GM12878 (cell line): ENCODE data around the gene ZDHHC9. TPM values are rescaled to one million over a fixed set of nuclear protein-coding genes. Genes with fewer than 3 reads are reported as not detected.

Source experiments
- ATAC-seq: fragments of 200-7000 bp; cut with Tn5 transposase; 3 replicates; pipeline ENCODE4 v1.9.1; 2020; ENCODE audit warnings: mild to moderate bottlenecking, moderate library complexity
- BruUV-seq: library from RNA; stranded (reverse); fragments of 400-500 nt; replicated peaks from 2 replicates; lab custom pipeline; 2021; lab: Mats Ljungman, UMichigan
- CTCF ChIA-PET: fragments of 300-600 bp; sonication (Branson Sonifier 250); formaldehyde crosslinking; extraction: SDS; loops from one replicate; lab custom pipeline; 2021; ENCODE audit warnings: inconsistent platforms; lab: Yijun Ruan, JAX
- POLR2A ChIA-PET: fragments of 350-600 bp; formaldehyde crosslinking; extraction: SDS; loops from one replicate; lab custom pipeline; 2021; ENCODE audit warnings: inconsistent platforms; lab: Charles Lee
- RAD21 ChIA-PET: fragments of 300-600 bp; sonication (Branson Sonifier 250); formaldehyde crosslinking; loops from one replicate; lab custom pipeline; 2023; ENCODE audit warnings: antibody characterized with exemption; ENCODE audit not compliant: unreplicated experiment; lab: Charles Lee
- SMC1A ChIA-PET: fragments of 300-600 bp; sonication (Branson Sonifier 250); formaldehyde crosslinking; loops from one replicate; lab custom pipeline; 2023; ENCODE audit not compliant: unreplicated experiment, uncharacterized antibody; lab: Charles Lee
- DNase-seq: peaks from one replicate; pipeline ENCODE4 v3.0.0-alpha.2; 2011; ENCODE audit warnings: low read depth, low spot score
- FAIRE-seq: peaks from 3 replicates; lab custom pipeline; 2011; peaks lifted over from hg19 to GRCh38; lab: Jason Lieb, UNC
- H2AFZ ChIP-seq: 2 replicates; pipeline ENCODE4 v1.6.0; 2011; ENCODE audit warnings: low read depth, low read length, control low read depth; ENCODE audit not compliant: control insufficient read depth
- H3K27ac ChIP-seq: 2 replicates; pipeline ENCODE4 v1.5.1; 2011; ENCODE audit warnings: control low read depth; ENCODE audit not compliant: control insufficient read depth, insufficient read depth
- H3K27me3 ChIP-seq, 2 experiments: replicated peaks in 1 of 2; 2 replicates each; pipeline versions ENCODE4 v1.6.0 to v1.6.1; 2011; ENCODE audit warnings: low read length in 1 of 2; ENCODE audit not compliant: control insufficient read depth in 2 of 2, insufficient read depth in 2 of 2
- H3K36me3 ChIP-seq, 2 experiments: 2 replicates each; pipeline ENCODE4 v1.5.1; 2011; ENCODE audit warnings: low read length in 1 of 2; ENCODE audit not compliant: control insufficient read depth in 2 of 2, insufficient read depth in 2 of 2
- H3K4me1 ChIP-seq: 2 replicates; pipeline ENCODE4 v1.6.1; 2011; ENCODE audit warnings: mild to moderate bottlenecking, low read length, moderate library complexity, mixed read lengths; ENCODE audit not compliant: control insufficient read depth, insufficient read depth
- H3K4me2 ChIP-seq: 2 replicates; pipeline ENCODE4 v1.6.0; 2011; ENCODE audit warnings: control low read depth; ENCODE audit not compliant: control insufficient read depth, insufficient read depth
- H3K4me3 ChIP-seq: fragments of 200-600 bp; sonication (generic); 2 replicates; pipeline ENCODE4 v1.5.1; 2016
- H3K79me2 ChIP-seq: 2 replicates; pipeline ENCODE4 v1.6.0; 2011; ENCODE audit warnings: low read length; ENCODE audit not compliant: control insufficient read depth, insufficient read depth
- H3K9ac ChIP-seq: 2 replicates; pipeline ENCODE4 v1.8.0; 2011; ENCODE audit warnings: low read length, control low read depth, mixed read lengths; ENCODE audit not compliant: control insufficient read depth, insufficient read depth
- H3K9me3 ChIP-seq: replicated peaks from 3 replicates; pipeline ENCODE4 v1.5.1; 2011; ENCODE audit warnings: mild to moderate bottlenecking, low read length; ENCODE audit not compliant: control insufficient read depth, insufficient read depth
- H4K20me1 ChIP-seq: 2 replicates; pipeline ENCODE4 v1.6.0; 2011; ENCODE audit not compliant: control insufficient read depth, insufficient read depth
- CBX5 ChIP-seq: sonication (generic); IDR thresholded peaks from 2 replicates; pipeline ENCODE4 v1.6.1; 2016; ENCODE audit warnings: low read depth, moderate library complexity, mild to moderate bottlenecking, inconsistent platforms
- DPF2 ChIP-seq: fragments of 450-650 bp; IDR thresholded peaks from 2 replicates; pipeline ENCODE4 v1.6.1; 2017; ENCODE audit warnings: mild to moderate bottlenecking
- KAT2A ChIP-seq: conservative IDR thresholded peaks from 2 replicates; pipeline ENCODE4 v1.6.1; 2011; ENCODE audit warnings: low read depth, low read length; ENCODE audit not compliant: control insufficient read depth
- KDM1A ChIP-seq: fragments of 200-600 bp; sonication (generic); IDR thresholded peaks from 2 replicates; pipeline ENCODE4 v1.6.1; 2016; ENCODE audit warnings: borderline replicate concordance
- MTA2 ChIP-seq: fragments of 450-650 bp; IDR thresholded peaks from 2 replicates; pipeline ENCODE4 v1.6.1; 2016; ENCODE audit warnings: low read depth, mild to moderate bottlenecking, moderate library complexity
- RAD21 ChIP-seq: IDR thresholded peaks from 2 replicates; pipeline ENCODE4 v1.6.1; 2011; ENCODE audit warnings: mild to moderate bottlenecking, low read depth, low read length, moderate library complexity; ENCODE audit not compliant: insufficient read depth
- RAD51 ChIP-seq: fragments of 450-650 bp; IDR thresholded peaks from 2 replicates; pipeline ENCODE4 v1.6.1; 2016; ENCODE audit warnings: moderate library complexity, mild to moderate bottlenecking, inconsistent platforms
- WGBS: methylation state at CpG from one replicate; pipeline ENCODE4 v1.1.6; 2016; ENCODE audit warnings: low lambda C conversion rate; ENCODE audit not compliant: insufficient replicate concordance, insufficient coverage; ENCODE audit errors: missing lambda C conversion rate; 5-methylcytosine and 5-hydroxymethylcytosine counted together
- in situ Hi-C: fragments of 300-500 bp; cut with MboI; formaldehyde crosslinking; loops from 9 replicates; pipeline ENCODE4 v1.14.3; 2018; ENCODE audit warnings: mixed read lengths
- intact Hi-C: fragments of 100-400 bp; cut with micrococcal nuclease; formaldehyde crosslinking; loops from one replicate; pipeline ENCODE4 v1.14.2; 2022; ENCODE audit not compliant: unreplicated experiment
- polyA plus RNA-seq, 11 experiments: library from polyadenylated mRNA; depleted of rRNA in 4 of 11; unstranded in 6 of 11; stranded (reverse) in 5 of 11; fragments of >200 nt; fragmentation: Nextera tagmentation in 4 of 11; fragmentation: Illumina TruSeq in 1 of 11; extraction: Ambion mirVana in 4 of 11; extraction: Trizol in 1 of 11; gene quantifications; 1 replicate in 1 of 11; 2 replicates in 10 of 11; pipeline versions ENCODE4 v1.2.1 to v1.2.3, GENCODE V29; 2011 to 2016; ENCODE audit warnings: inconsistent platforms in 2 of 11, missing spikeins in 2 of 11, low read depth in 1 of 11
- total RNA-seq, 4 experiments: library from RNA; depleted of rRNA in 3 of 4; stranded (reverse); fragments of >200 nt in 3 of 4; fragmentation: Illumina TruSeq in 1 of 4; extraction: Trizol in 1 of 4; gene quantifications; 2 replicates each; pipeline versions ENCODE4 v1.2.1 to v1.2.3, GENCODE V29; 2013 to 2021
- TF ChIP-seq, protein P1 (sequence below): fragments of 450-650 bp; IDR thresholded peaks from 2 replicates; pipeline ENCODE4 v1.6.1; 2017; ENCODE audit warnings: antibody characterized with exemption, mild to moderate bottlenecking, moderate library complexity

The ZDHHC9 gene
- total and polyA plus RNA-seq, 10 of the 15 experiments (the other 5 are each of a cell fraction or from before 2014, with no cell fraction given): 1.8 to 13.0 (median 5.4) TPM

DNA sequence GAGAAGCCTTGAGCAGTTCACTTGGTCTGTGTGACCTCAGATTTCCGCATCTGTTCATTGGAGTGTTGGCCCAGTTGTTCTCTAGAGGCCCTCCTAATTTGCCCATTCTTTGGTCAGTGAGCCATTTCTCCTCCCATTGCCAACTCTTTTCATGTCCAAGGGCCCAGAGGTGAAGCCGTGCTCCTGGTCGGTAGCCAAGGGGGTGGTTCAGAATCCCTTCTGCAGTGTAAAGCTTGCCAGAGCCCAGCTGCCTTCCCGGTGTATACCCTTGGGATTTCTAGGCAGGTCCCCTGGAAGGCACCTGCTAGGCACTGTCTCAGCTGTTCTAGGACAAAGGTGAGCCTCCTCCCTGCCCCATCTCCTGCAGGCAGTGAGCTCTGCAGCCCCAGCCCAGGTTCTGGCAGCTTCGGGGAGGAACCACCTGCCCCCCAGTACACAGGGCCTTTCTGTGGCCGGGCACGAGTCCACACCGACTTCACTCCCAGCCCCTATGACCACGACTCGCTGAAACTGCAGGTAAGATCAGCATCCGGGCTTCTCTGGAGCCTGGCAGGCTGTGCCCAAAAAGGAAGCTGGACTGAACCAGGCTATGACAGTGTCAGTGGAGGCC, 51.6 kb downstream of the ZDHHC9 start (continued):
- no peak for TF ChIP-seq KAT2A

- TF ChIP-seq RAD21: no peak
- no peak for TF ChIP-seq DPF2
- no peak for TF ChIP-seq CBX5
- TF ChIP-seq RAD51: no peak
- TF ChIP-seq, protein P1, sequence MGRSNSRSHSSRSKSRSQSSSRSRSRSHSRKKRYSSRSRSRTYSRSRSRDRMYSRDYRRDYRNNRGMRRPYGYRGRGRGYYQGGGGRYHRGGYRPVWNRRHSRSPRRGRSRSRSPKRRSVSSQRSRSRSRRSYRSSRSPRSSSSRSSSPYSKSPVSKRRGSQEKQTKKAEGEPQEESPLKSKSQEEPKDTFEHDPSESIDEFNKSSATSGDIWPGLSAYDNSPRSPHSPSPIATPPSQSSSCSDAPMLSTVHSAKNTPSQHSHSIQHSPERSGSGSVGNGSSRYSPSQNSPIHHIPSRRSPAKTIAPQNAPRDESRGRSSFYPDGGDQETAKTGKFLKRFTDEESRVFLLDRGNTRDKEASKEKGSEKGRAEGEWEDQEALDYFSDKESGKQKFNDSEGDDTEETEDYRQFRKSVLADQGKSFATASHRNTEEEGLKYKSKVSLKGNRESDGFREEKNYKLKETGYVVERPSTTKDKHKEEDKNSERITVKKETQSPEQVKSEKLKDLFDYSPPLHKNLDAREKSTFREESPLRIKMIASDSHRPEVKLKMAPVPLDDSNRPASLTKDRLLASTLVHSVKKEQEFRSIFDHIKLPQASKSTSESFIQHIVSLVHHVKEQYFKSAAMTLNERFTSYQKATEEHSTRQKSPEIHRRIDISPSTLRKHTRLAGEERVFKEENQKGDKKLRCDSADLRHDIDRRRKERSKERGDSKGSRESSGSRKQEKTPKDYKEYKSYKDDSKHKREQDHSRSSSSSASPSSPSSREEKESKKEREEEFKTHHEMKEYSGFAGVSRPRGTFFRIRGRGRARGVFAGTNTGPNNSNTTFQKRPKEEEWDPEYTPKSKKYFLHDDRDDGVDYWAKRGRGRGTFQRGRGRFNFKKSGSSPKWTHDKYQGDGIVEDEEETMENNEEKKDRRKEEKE: no peak
- no peak for TF ChIP-seq MTA2
- no peak for TF ChIP-seq KDM1A
- WGBS: 55% methylated on average over 8 of the region's 8 CpGs
- Histone ChIP-seq H3K4me3 (no peak overlapping the region), H3K4me2 (no peak overlapping the region), H3K4me1 (no peaks in the 10 kb centered on the region), H3K27me3 (no peaks in the 10 kb centered on the region), H2AFZ (no peak overlapping the region), H3K9ac (no peak overlapping the region), H3K79me2 (peaks cover 12% of the 10 kb centered on the region), H3K9me3 (no peaks in the 10 kb centered on the region), H3K36me3 (peaks cover 26 to 40% of the 10 kb centered on the region in 2 experiments), H4K20me1 (no peaks in the 10 kb centered on the region), H3K27ac (no peak overlapping the region)
- ChIA-PET RAD21 (no interaction called here), SMC1A (no interaction called here), POLR2A (no interaction called here), CTCF (interaction anchor here (0.6 to 1.6 kb wide), 2 partner anchors 10 to 16 kb away, joined by 3 read pairs; no protein-coding TSS in a partner anchor)
- no peak for DNase-seq
- no TSS peak for BruUV-seq
- FAIRE-seq: no peak
- in situ Hi-C loops (no loop called here), intact Hi-C loops (no loop called here)
- no peak for ATAC-seq
Observed at GRCh38 chrX:129791336-129791735, 52.4 kb downstream of the ZDHHC9 start.
